HepG2 (cell line): Measurements from ENCODE around the gene YIF1A. TPM values are rescaled to one million over a fixed set of nuclear protein-coding genes. Genes with fewer than 3 reads are reported as not detected.

Experiments used
- CHCHD3 ChIP-seq: sonication (generic); formaldehyde crosslinking; IDR thresholded peaks from 2 replicates; pipeline ENCODE4 v1.8.0; 2022; ENCODE audit warnings: mild to moderate bottlenecking, missing genetic modification reagents, moderate library complexity
- EP300 ChIP-seq, 3 experiments: sonication (generic) in 1 of 3; formaldehyde crosslinking in 1 of 3; IDR thresholded peaks; 2 replicates each; pipeline versions ENCODE4 v1.5.1 to v1.6.1; 2011 to 2020; ENCODE audit warnings: low read depth in 2 of 3, low read length in 2 of 3, borderline replicate concordance in 1 of 3, improper control_type of control experiment in 1 of 3, mild to moderate bottlenecking in 1 of 3, missing genetic modification reagents in 1 of 3, moderate library complexity in 1 of 3
- GFI1 ChIP-seq: sonication (generic); formaldehyde crosslinking; IDR thresholded peaks from 2 replicates; pipeline ENCODE4 v1.5.0; 2020; ENCODE audit warnings: missing genetic modification reagents, mild to moderate bottlenecking, borderline replicate concordance
- MED13 ChIP-seq: sonication (generic); formaldehyde crosslinking; IDR thresholded peaks from 2 replicates; pipeline ENCODE4 v1.5.0; 2020; ENCODE audit warnings: missing genetic modification reagents
- MED8 ChIP-seq: sonication (generic); formaldehyde crosslinking; IDR thresholded peaks from 2 replicates; pipeline ENCODE4 v1.8.1; 2023; ENCODE audit warnings: mild to moderate bottlenecking, missing genetic modification reagents; ENCODE audit not compliant: insufficient replicate concordance
- MYC ChIP-seq: sonication (generic); formaldehyde crosslinking; IDR thresholded peaks from 2 replicates; pipeline ENCODE4 v1.9.0; 2021; ENCODE audit warnings: missing genetic modification reagents, borderline replicate concordance
- NFIB ChIP-seq: sonication (generic); formaldehyde crosslinking; IDR thresholded peaks from 2 replicates; pipeline ENCODE4 v1.9.0; 2021; ENCODE audit warnings: missing genetic modification reagents, mild to moderate bottlenecking, borderline replicate concordance
- SP2 ChIP-seq: sonication (generic); formaldehyde crosslinking; IDR thresholded peaks from 2 replicates; pipeline ENCODE4 v1.5.1; 2020; ENCODE audit warnings: mild to moderate bottlenecking, missing genetic modification reagents
- THYN1 ChIP-seq: sonication (generic); formaldehyde crosslinking; IDR thresholded peaks from 2 replicates; pipeline ENCODE4 v1.8.1; 2023; ENCODE audit warnings: low read depth, mild to moderate bottlenecking, moderate library complexity, missing genetic modification reagents, borderline replicate concordance
- TSC22D2 ChIP-seq: sonication (generic); formaldehyde crosslinking; IDR thresholded peaks from 2 replicates; pipeline ENCODE4 v1.5.1; 2020; ENCODE audit warnings: missing genetic modification reagents, mild to moderate bottlenecking, borderline replicate concordance
- ZBTB1 ChIP-seq: sonication (generic); formaldehyde crosslinking; IDR thresholded peaks from 2 replicates; pipeline ENCODE4 v1.4.0; 2020; ENCODE audit warnings: missing genetic modification reagents, borderline replicate concordance
- ZFP36L2 ChIP-seq: sonication (generic); formaldehyde crosslinking; IDR thresholded peaks from 2 replicates; pipeline ENCODE4 v1.4.0; 2020; ENCODE audit warnings: missing genetic modification reagents
- ZNF124 ChIP-seq: sonication (generic); formaldehyde crosslinking; IDR thresholded peaks from 2 replicates; pipeline ENCODE4 v1.4.0; 2020; ENCODE audit warnings: missing genetic modification reagents
- ZNF24 ChIP-seq: fragments of 450-650 bp; IDR thresholded peaks from 2 replicates; pipeline ENCODE4 v1.6.1; 2017; ENCODE audit warnings: antibody characterized with exemption, mild to moderate bottlenecking
- ZNF615 ChIP-seq: sonication (generic); formaldehyde crosslinking; IDR thresholded peaks from 2 replicates; pipeline ENCODE4 v1.5.0; 2020; ENCODE audit warnings: mild to moderate bottlenecking, missing genetic modification reagents, borderline replicate concordance
- ZNF629 ChIP-seq: sonication (generic); formaldehyde crosslinking; conservative IDR thresholded peaks from 2 replicates; pipeline ENCODE4 v1.5.0; 2020; ENCODE audit warnings: missing genetic modification reagents
- ZNF737 ChIP-seq: sonication (generic); formaldehyde crosslinking; IDR thresholded peaks from 2 replicates; pipeline ENCODE4 v1.5.0; 2020; ENCODE audit warnings: missing genetic modification reagents, mild to moderate bottlenecking, borderline replicate concordance
- ZSCAN25 ChIP-seq: sonication (generic); formaldehyde crosslinking; IDR thresholded peaks from 2 replicates; pipeline ENCODE4 v1.8.0; 2022; ENCODE audit warnings: mild to moderate bottlenecking, missing genetic modification reagents
- polyA plus RNA-seq, 8 experiments: library from polyadenylated mRNA; depleted of rRNA in 3 of 8; stranded (reverse) in 7 of 8; unstranded in 1 of 8; fragments of >200 nt; fragmentation: Illumina TruSeq in 4 of 8; extraction: Trizol in 4 of 8; gene quantifications; 2 replicates each; pipeline versions ENCODE4 v1.2.1 to v1.2.3, GENCODE V29; 2011 to 2016; ENCODE audit warnings: low read depth in 4 of 8, missing spikeins in 1 of 8, mixed read lengths in 1 of 8; ENCODE audit not compliant: insufficient read depth in 1 of 8
- total RNA-seq, 5 experiments: library from RNA; depleted of rRNA; stranded (reverse); fragments of >200 nt; fragmentation: Illumina TruSeq; extraction: Trizol; gene quantifications; 2 replicates each; pipeline ENCODE4 v1.2.3, GENCODE V29; 2016; ENCODE audit warnings: low read depth in 1 of 5
- TF ChIP-seq, protein P1 (sequence below): sonication (generic); formaldehyde crosslinking; IDR thresholded peaks from 2 replicates; pipeline ENCODE4 v1.4.0; 2020; ENCODE audit warnings: missing genetic modification reagents
- TF ChIP-seq, protein P2 (sequence below): IDR thresholded peaks from 2 replicates; pipeline ENCODE4 v1.6.1; 2012; ENCODE audit warnings: inconsistent platforms
- TF ChIP-seq, protein P3 (sequence below), 2 experiments: sonication (generic) in 1 of 2; formaldehyde crosslinking in 1 of 2; IDR thresholded peaks; 2 replicates each; pipeline versions ENCODE4 v1.4.0 to v1.6.1; 2016 to 2020; ENCODE audit warnings: borderline replicate concordance in 1 of 2, low read depth in 1 of 2, mild to moderate bottlenecking in 1 of 2, missing genetic modification reagents in 1 of 2
- TF ChIP-seq, protein P4 (sequence below): conservative IDR thresholded peaks from 2 replicates; pipeline ENCODE4 v1.6.1; 2018; ENCODE audit warnings: missing genetic modification reagents

YIF1A gene
- total and polyA plus RNA-seq, 2 of the 13 experiments (the other 11 are each of a cell fraction or from before 2014, with no cell fraction given) = 133 to 145 TPM

GRCh38 chr11:66336234-66337102 is 47.5 kb upstream of the YIF1A start, which contains the start of gene RIN1 (continued):
- TF ChIP-seq, protein P1, sequence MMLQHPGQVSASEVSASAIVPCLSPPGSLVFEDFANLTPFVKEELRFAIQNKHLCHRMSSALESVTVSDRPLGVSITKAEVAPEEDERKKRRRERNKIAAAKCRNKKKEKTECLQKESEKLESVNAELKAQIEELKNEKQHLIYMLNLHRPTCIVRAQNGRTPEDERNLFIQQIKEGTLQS = peak; percentile 55; the same call in 1 of the 2 replicates
- TF ChIP-seq ZFP36L2 (no peak), ZNF615 (CRISPR knock-in tag) (no peak), ZNF24 (0 out of 2 replicates have a peak, but pooled peaks have one; percentile 32), MYC (CRISPR knock-in tag) (peak; percentile 87), SP2 (CRISPR knock-in tag) (peak; percentile 43), THYN1 (CRISPR knock-in tag) (no peak), ZBTB1 (CRISPR knock-in tag) (peak; percentile 33; the same call in 1 of the 2 replicates), EP300 (IDR thresholded peaks at IDR 0.05; ENCODE audit: low read depth in 2 of 2, low read length in 2 of 2) (peak; percentile 11 to 74; a peak in 2 of 4 replicates), EP300 (CRISPR knock-in tag; IDR thresholded peaks at IDR 0.05; ENCODE audit: borderline replicate concordance) (peak; percentile 65), GFI1 (CRISPR knock-in tag) (peak; percentile 75), CHCHD3 (CRISPR knock-in tag) (no peak), MED13 (CRISPR knock-in tag) (0 out of 2 replicates have a peak, but pooled peaks have one; percentile 13), TSC22D2 (0 out of 2 replicates have a peak, but pooled peaks have one; percentile 87), ZSCAN25 (CRISPR knock-in tag) (no peak), ZNF124 (CRISPR knock-in tag) (no peak), MED8 (CRISPR knock-in tag) (no peak), NFIB (CRISPR knock-in tag) (no peak), ZNF629 (CRISPR knock-in tag) (0 out of 2 replicates have a peak, but pooled peaks have one; percentile 35), ZNF737 (CRISPR knock-in tag) (no peak)
- TF ChIP-seq, protein P2, sequence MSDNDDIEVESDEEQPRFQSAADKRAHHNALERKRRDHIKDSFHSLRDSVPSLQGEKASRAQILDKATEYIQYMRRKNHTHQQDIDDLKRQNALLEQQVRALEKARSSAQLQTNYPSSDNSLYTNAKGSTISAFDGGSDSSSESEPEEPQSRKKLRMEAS = peak; percentile 93
- TF ChIP-seq, protein P3, sequence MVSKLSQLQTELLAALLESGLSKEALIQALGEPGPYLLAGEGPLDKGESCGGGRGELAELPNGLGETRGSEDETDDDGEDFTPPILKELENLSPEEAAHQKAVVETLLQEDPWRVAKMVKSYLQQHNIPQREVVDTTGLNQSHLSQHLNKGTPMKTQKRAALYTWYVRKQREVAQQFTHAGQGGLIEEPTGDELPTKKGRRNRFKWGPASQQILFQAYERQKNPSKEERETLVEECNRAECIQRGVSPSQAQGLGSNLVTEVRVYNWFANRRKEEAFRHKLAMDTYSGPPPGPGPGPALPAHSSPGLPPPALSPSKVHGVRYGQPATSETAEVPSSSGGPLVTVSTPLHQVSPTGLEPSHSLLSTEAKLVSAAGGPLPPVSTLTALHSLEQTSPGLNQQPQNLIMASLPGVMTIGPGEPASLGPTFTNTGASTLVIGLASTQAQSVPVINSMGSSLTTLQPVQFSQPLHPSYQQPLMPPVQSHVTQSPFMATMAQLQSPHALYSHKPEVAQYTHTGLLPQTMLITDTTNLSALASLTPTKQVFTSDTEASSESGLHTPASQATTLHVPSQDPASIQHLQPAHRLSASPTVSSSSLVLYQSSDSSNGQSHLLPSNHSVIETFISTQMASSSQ (IDR thresholded peaks at IDR 0.05; ENCODE audit: low read depth) = no peak
- TF ChIP-seq, protein P3 (CRISPR knock-in tag; IDR thresholded peaks at IDR 0.05; ENCODE audit: borderline replicate concordance) = peak; percentile 63; the same call in 1 of the 2 replicates
- TF ChIP-seq, protein P4, sequence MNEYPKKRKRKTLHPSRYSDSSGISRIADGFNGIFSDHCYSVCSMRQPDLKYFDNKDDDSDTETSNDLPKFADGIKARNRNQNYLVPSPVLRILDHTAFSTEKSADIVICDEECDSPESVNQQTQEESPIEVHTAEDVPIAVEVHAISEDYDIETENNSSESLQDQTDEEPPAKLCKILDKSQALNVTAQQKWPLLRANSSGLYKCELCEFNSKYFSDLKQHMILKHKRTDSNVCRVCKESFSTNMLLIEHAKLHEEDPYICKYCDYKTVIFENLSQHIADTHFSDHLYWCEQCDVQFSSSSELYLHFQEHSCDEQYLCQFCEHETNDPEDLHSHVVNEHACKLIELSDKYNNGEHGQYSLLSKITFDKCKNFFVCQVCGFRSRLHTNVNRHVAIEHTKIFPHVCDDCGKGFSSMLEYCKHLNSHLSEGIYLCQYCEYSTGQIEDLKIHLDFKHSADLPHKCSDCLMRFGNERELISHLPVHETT (CRISPR knock-in tag) = peak; percentile 67; the same call in 1 of the 2 replicates
